NCI-H2196 treated with DMSO at 0.1 percent for 48 hours (cell line): ENCODE results near the gene ATE1.

Experiments
- DNase-seq: peaks from one replicate; lab custom pipeline; 2025; ENCODE audit not compliant: unreplicated experiment; lab: John Stamatoyannopoulos, UW

ATE1 gene

DNA sequence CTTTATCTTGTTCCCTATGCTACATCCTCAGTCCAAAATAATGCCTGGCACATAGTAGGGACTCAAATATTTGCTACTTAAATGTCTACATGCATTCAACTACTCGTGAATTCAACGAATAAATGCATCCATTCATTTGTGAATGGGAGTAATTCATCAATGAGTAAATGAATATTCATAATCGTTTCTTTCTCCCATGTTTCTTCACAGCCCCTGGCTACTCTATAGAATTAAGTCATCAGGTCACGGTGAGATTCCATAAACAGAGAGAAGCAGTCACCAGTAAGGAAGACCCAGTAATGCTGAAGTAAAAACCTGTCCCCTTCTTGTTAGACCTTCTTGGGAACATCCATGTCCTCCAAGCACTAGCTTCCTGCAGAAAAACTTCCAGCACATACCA lies 48.4 kb downstream of the ATE1 start:
- DNase-seq, result no peak

DNA sequence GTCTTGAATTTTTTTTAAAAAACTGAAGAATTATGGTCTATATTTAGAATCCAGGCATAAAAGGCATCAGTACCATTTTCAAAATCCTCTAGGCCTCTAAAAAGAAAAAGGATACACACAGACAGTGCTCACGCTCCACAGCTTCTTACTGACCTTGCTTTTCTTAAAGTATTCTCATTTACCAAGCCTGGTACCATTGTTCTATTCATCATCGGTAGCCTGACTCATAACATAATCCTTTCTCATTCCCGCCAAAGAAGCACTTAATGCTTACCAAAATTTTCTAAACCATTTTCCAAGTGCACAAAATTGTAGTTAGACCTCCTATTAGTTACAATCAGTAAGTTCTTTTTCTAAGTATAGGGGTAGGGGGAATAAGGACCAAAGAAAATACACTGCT lies 54.6 kb downstream of the ATE1 start:
- DNase-seq, result no peak

DNA sequence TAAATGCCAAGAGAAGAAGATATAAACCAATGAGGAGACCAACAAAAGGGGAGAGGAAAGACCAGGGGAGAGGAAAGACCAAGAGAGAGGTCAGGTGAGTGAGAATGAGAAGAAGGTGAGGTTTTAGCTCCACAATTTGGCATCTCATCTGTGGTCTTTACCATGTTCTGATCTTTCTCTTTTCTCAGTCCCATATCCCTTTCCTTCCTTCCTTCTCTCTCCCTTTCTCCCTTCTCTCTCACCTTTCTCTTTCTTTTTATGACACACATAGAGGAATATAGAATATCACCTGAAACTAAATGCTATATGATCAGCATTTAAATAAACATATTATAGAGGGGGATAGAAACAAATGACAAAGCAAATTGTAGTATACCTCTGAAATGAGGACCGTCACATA lies 57.4 kb downstream of the ATE1 start:
- no peak for DNase-seq

DNA sequence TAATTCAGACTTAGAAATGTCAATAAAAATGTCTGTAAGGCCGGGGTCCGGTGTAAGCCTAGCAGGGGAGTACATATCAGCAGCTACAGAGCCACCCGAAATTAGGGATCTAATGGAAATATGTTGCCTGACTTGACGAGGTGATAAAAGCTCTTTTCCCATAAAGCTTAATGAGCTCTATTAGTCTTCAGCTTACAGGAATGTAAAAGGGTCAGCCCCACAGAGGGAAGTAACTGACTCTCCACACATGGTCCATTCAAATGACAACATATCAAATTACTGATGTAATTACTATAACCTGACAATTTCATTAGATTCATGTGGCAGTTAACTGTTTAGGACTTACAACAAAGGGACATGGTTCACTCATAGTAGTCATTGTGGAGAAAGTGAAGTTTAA lies 62.3 kb downstream of the ATE1 start:
- DNase-seq, result no peak

DNA sequence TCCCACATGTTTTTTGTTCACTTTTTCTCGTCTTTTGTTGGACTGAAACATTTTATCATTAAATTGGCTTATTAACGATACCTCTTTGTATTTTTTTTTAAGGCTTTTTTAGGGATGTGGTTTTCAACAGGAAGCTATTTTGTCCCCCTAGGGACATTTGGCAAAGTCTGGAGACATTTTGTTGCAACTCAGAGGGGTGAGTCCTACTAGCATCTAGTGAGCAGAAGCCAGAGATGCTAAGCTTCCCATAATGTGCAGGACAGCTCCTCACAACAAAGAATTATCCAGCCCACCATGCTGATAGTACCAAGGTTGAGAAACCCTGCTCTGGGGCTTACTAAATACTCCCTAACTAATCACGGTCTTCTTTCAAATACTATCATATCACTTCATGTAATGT lies 63.2 kb downstream of the ATE1 start:
- no peak for DNase-seq

DNA sequence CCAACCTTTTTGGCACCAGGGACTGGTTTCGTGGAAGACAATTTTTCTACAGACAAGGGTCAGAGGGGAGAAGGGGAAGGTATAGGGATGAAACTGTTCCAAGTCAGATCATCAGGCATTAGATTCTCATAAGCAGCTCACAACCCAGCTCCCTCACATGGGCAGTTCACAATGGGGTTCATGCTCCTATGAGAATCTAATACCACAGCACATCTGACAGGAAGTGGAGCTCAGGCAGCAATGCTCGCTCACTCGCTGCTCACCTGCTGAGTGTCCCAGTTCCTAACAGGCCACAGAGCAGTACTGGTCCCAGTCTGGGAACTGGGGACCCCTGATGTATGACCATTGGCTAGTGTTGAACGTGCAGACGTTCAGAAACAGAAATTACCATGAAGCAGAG lies 63.7 kb downstream of the ATE1 start:
- DNase-seq, result no peak

DNA sequence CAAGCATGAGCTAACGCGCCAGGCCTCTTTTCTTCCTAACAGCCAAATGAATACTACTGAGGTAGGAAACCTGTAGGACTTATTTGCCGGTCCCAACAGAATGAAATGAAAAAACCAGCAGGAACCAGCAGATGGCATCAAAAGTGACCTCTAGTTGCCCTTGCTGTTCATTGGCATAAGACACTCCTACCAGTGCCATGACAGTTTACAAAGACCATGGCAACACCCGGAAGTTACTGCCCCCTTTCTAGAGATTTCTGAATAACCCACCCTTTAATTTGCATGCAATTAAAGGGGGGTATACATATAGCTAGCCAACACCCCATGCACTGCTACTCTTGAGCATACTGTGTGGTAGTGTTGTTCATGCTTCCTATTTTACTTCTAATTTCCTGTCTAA lies 65.2 kb downstream of the ATE1 start:
- DNase-seq, result no peak

DNA sequence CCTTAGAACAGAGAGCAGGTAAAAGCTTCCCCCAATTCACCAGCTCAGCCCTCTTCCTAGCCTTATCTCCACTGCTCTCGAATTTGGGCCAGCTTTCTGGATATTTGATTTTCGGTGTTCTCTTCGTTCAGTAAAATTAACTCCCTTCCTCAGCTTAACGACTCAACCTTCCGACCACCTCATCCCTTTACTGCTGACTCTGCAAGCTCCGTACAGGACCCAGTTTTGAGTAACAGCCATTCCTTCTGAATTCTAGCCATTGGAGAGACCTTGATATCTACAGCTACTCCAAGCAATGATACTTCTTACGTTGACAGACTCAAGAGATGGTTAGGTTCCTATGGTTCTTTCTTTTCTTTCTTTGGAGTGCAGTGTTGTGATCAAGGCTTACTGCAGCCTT lies 65.8 kb downstream of the ATE1 start:
- DNase-seq, result no peak

DNA sequence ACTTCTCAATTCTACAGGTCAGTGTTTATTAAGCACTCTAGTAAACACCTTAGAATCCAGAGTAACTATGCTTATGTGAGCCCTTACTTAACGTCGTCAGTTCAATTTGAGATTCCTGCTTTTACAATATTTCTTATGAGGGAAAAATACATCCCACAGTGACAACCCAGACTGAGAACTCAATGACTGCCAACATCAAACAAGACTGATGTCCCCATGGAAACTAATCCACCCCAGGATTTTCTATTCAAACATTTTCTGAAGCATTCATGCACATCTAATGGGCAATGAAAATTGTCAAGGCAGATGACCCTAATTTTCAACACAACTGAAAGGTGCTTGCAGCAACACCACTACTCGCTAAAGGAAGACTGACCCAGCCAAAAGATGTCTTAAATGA lies 67.0 kb downstream of the ATE1 start:
- DNase-seq, result no peak

DNA sequence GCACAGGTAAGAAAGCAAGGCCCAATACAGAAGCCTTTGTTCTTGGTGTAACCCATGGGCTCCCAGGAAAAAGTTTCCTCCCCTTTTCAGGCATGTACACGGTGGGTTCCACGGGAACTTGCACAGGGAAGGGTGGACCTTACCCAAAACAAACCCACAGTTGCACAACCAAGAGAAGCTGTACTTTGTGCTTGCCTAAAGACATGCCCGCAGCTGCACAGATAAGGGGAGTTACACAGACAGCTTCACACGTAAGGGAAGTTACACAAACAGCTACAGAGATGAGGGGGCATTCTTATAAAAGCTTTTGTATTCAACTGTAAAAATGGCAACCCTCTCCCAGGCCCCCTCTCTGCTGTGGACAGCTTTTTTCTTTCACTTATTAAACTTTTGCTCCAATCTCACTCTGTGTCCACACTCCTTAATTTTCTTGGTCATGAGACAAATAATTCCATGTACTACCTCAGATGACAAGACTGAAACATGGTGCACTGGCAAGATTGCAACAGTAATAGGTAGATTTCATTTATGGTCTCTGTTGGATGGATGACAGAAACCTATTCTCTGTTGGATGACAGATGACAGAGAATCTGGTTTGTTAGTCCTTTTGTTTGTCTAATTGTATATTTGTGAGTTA lies 72.9 kb downstream of the ATE1 start:
- DNase-seq, result no peak

DNA sequence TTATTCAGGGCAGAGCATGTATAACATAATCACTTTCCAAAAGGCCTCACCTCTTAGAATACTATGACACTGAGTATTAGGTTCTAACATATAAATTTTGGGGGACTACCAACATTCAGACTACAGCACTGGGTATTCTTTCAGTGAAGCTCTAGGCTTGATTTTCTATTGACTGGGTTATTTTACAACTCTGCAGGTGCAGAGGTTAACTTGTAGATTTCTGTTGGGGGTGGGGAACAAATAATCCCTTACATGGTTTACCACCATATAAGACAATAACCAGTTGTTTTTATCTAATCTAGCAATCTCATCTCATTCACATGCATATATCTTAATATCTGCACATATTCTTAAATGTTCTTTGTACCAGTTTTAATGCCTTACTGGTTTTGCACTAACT lies 73.9 kb downstream of the ATE1 start:
- DNase-seq, result no peak

DNA sequence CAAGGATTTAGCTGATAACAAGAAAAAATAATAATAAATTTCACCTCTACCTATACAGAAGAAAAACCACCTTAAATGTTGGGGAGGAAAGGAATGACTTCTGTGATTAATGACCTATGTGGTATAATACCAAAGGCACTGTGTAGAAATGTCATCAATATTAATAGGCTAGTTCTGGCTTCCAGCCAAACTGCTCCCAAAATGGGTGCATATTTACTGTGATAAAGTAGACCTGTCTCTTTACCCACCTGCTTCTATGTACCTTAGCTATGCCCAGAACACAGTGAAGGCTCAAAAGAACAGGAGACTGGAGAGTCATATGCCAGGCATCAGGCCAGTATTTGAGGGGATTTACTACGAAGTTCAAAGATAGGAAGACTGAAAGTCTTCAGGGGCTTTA lies 76.0 kb downstream of the ATE1 start:
- no peak for DNase-seq

DNA sequence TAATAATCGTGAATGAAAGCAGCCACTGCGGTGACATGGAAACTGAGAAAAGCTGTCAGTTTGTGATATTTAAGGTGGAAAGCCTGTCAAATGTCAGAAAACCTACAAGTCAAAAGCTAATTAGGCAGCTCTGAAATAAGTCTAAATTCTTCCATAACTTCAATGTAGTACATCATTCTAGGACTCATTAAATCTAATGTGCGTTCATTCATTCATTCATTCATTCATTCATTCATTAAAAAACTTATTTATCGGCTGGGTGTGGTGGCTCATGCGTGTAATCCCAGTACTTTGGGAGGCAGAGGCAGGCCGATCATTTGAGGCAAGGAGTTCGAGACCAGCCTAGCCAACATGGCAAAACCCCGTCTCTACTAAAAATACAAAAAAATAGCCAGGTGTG lies 79.7 kb downstream of the ATE1 start:
- DNase-seq, result no peak

DNA sequence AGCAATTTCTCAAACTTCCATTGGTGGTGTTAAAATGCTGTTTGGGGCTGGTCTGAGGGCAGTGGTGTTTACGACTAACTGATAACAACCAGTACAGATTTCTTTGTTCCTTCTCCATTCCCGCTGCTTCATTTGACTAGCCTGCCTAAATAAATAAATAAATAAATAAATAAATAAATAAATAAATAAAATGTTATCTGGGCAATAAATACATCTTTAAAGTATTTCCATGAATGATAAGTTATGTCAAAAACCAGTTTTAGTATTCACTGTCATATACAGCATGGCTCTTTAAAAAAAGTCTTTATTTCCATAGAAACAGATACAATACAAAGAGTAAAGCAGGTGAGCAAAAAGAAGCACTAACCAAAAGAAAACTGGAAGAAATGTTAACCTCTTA lies 81.3 kb downstream of the ATE1 start:
- no peak for DNase-seq

DNA sequence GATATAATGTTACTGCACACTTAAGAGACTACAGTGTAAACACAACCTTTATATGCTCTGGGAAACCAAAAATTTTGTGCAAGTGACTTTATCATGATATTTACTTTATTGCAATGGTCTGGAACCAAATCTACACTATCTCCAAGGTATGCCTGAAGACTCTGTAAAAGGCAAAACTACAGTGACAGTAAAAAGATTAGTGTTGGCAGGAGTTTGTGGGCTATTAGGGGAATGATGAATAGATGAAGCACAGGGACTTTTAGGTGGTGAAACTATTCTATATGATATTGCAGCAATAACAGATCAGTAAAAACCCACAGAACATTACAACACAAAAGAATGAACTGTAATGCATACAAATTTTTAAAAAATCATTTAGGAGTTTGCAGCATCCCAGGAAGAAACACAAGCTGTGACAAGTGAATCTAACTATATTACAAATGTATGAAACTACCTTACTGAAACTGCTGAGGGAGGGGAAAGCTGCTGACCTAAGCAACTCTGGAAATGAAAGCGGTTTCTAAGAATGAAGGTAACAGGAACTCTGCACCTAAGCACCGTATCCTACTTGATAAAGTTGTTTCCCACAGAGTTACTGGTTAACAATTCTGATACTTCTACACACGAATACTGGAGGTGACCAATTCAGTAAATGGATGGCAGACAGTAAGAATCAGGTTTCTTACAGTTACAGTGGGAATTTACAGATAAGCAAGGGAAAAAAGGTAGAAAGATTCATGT lies 82.6 kb downstream of the ATE1 start:
- DNase-seq, result no peak

DNA sequence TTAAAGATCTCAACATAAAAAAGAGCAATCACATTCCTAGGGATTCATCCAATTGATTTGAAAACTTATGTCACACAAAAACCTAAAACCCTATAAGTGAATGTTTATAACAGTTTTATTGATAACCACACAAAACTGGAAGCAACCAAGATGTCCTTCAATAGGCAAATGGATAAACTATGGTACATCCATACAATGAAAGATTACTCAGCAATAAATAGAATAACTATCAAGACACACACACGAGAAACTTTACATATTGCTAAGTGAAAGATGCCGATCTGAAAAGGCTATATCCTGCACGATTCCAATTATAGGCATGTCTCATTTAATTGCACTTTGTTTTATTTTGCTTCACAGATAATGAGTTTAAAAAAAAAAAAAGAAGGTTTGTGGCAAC lies 83.3 kb downstream of the ATE1 start:
- no peak for DNase-seq

DNA sequence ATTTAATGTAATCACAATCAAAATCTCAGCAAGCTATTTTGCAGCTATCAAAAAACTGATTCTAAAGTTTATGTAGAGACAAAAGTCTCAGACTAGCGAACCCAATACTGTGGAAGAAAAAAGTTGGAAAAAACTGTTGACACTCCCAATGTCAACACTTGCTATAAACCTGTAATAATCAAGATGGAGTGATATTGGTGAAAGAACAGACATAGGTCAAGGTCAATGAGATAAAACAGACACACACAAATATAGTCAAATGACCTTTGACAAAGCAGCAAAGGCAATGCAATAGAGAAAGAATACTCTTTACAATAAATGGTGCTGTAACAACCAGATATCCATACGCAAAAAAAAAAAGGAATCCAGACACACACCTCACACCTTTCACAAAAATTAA lies 84.5 kb downstream of the ATE1 start:
- DNase-seq, result no peak

DNA sequence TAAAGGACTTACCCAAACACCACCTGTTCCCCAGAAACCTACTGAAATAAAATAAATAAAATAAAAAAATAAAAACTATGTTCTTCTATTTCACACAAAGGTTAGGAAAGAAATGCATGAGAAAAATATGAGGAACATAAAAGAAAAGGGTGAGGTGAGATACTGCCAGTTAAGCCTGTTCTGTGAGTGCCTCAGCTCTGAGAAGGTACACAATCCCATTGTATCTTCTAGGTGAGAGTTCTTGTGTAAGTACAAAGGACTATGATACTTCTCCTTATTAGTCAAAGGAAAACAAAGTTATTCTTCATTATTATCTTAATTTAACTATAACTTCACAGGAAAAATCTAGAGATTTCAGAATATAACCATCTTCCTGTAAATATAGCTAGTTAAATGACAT lies 86.0 kb downstream of the ATE1 start:
- DNase-seq, result no peak

DNA sequence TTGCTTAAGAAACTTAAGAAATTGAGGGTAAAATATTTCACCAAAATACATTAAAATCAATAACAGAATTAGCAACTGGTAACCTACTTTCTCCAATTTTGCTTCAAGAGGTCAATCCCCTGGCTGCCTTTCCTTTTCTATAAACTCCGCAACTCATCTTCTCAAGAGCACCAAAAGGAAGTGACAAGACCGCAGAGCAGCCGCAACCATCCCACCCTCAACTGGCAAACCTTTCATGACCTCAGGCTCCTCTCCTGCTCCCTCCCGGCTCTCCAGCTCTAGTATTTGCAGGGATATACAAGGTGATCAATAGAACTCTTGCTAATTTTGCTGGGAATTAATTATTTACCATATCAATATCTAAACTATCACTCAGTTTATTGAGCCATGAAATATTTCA lies 88.9 kb downstream of the ATE1 start:
- DNase-seq, result no peak

DNA sequence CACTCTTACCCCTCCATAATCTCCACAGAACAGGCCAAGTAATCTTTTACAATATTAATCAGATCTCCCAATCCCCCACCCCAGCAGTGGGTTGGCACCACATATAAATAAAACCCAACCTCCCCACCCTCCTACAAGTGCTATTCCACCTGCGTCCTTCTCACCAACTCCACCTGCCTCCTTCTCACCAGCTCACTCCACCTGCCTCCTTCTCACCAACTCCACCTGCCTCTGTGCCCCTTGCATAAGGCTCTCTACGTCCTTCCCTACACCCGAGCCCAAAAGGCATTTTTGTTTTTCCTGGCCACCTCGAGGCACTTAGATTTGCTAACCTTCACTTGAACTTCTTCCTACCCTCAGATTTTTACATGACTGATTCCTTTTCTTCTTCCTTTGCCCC lies 89.7 kb downstream of the ATE1 start:
- DNase-seq, result no peak

DNA sequence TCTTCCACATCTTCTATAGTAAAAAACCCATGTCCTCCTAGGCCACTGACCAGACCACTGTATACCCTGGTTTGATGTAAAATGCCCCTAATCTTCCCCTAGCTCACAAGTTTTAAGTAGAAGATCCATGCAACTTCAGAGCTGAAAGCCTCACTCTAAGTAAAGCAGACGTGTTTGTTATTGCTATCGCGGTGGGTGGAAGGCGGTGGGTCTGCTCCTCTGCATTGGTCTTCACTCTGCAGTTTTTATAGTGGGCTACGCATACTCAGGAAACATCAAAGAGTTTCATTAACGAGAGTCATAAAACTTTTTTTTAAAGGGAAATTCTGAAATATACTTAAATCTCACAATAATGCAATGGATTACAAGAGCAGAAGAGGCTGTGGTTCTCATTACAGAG lies 91.7 kb downstream of the ATE1 start:
- no peak for DNase-seq

DNA sequence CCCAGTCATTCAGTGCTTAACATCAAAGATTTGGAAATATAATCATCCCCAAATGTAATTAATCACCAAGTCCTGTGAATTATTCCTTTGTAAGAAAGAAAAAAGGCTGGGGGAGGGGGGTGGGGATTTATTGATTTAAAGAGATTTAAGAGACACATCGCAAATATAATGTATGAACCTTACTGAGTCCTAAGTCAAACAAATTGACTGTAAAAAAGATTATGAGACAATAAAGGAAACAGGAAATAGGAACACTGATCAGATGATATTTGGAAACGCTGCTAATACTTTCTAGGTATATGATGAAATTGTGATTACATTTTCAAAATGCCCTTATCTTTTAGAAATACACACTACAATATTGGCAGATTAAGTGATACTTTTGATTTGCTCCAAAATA lies 92.5 kb downstream of the ATE1 start:
- DNase-seq, result no peak

DNA sequence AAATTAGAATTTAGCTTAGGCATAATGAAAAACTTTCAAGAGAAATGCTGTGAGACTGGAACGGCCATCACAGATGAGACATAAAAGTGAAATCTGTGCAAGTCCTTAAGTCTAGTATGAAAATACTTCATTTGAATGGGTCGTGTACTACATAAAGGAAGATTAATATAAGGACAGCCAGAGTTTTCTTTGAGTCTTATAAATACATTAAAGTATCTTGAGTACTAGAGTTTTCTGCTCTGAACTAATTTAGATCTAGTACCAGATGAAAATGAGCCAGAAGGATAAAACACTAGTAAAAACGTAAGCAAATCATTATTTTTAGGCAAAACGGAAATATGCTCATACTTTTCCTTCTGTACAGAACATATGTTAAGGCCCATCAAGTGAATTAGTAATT lies 93.1 kb downstream of the ATE1 start:
- DNase-seq, result no peak
